Large intestine (tissue), 3 donors: ENCODE data around the gene RYR1. TPM values are rescaled to one million over a fixed set of nuclear protein-coding genes. Genes with fewer than 3 reads are reported as not detected.

Experiments used
- DNase-seq, 2 donors: peaks; one replicate each; pipeline versions ENCODE4 v3.0.0 to v3.0.0-alpha.2; 2013
- H3K27ac ChIP-seq: one replicate; pipeline ENCODE4 v1.5.1; 2013; ENCODE audit warnings: low read length
- H3K27me3 ChIP-seq: 2 replicates; pipeline ENCODE4 v1.6.1; 2013; ENCODE audit warnings: low read length; ENCODE audit not compliant: control insufficient read depth, insufficient read depth
- H3K36me3 ChIP-seq: 2 replicates; pipeline ENCODE4 v1.6.1; 2013; ENCODE audit warnings: low read length; ENCODE audit not compliant: control insufficient read depth, insufficient read depth
- H3K4me1 ChIP-seq: one replicate; pipeline ENCODE4 v1.6.1; 2013; ENCODE audit warnings: low read length; ENCODE audit not compliant: control insufficient read depth, insufficient read depth
- H3K4me3 ChIP-seq: one replicate; pipeline ENCODE4 v1.5.1; 2013; ENCODE audit warnings: low read length
- H3K9me3 ChIP-seq: one replicate; pipeline ENCODE4 v1.6.1; 2013; ENCODE audit warnings: mild to moderate bottlenecking, low read depth, low read length, moderate library complexity; ENCODE audit not compliant: control insufficient read depth
- WGBS: methylation state at CpG from one replicate; pipeline ENCODE4 v1.1.5; 2013; ENCODE audit warnings: low lambda C conversion rate; ENCODE audit not compliant: insufficient coverage; 5-methylcytosine and 5-hydroxymethylcytosine counted together
- polyA plus RNA-seq: library from polyadenylated mRNA; unstranded; fragments of 120-200 nt; gene quantifications from one replicate; pipeline ENCODE4 v1.2.1, GENCODE V29; 2013

Gene RYR1
- polyA plus RNA-seq, 1 donor, result 2.9 TPM

GRCh38 chr19:38537071-38537936 is 103.8 kb downstream of the RYR1 start:
- H3K36me3 ChIP-seq, result no peaks in the 10 kb centered on the region
- H3K27me3 ChIP-seq, result no peaks in the 10 kb centered on the region
- peaks cover 3% of the 10 kb centered on the region for H3K9me3 ChIP-seq
- no peak overlapping the region for H3K27ac ChIP-seq
- no peaks in the 10 kb centered on the region for H3K4me1 ChIP-seq
- DNase-seq, result no peak
- WGBS, result 95% methylated on average over 4 of the region's 23 CpGs
- no peak overlapping the region for H3K4me3 ChIP-seq

- no peak overlapping the region for H3K27ac ChIP-seq
- H3K36me3 ChIP-seq, result no peaks in the 10 kb centered on the region
- no peak overlapping the region for H3K4me3 ChIP-seq
- 57% methylated on average over 1 of the region's 3 CpGs for WGBS
- no peaks in the 10 kb centered on the region for H3K4me1 ChIP-seq
- no peak for DNase-seq
- no peaks in the 10 kb centered on the region for H3K27me3 ChIP-seq
- peaks cover 3% of the 10 kb centered on the region for H3K9me3 ChIP-seq
These were observed 104.9 kb downstream of the RYR1 start for GRCh38 chr19:38538386-38538785.

GRCh38 chr19:38538793-38539528 is 105.5 kb downstream of the RYR1 start:
- no peak overlapping the region for H3K27ac ChIP-seq
- H3K4me1 ChIP-seq, result no peaks in the 10 kb centered on the region
- no peak overlapping the region for H3K4me3 ChIP-seq
- no peak for DNase-seq
- 38% methylated on average over 1 of the region's 6 CpGs for WGBS
- peaks cover 3% of the 10 kb centered on the region for H3K27me3 ChIP-seq
- H3K9me3 ChIP-seq, result peaks cover 3% of the 10 kb centered on the region
- no peaks in the 10 kb centered on the region for H3K36me3 ChIP-seq

GRCh38 chr19:38539751-38540150 is 106.3 kb downstream of the RYR1 start:
- Histone ChIP-seq H3K4me1 (no peaks in the 10 kb centered on the region), H3K9me3 (peaks cover under 1% of the 10 kb centered on the region), H3K27me3 (peaks cover 3% of the 10 kb centered on the region), H3K36me3 (no peaks in the 10 kb centered on the region), H3K4me3 (no peak overlapping the region), H3K27ac (no peak overlapping the region)
- WGBS, result no CpG with 5 or more reads among the region's 1 CpG
- DNase-seq, result no peak

GRCh38 chr19:38542040-38542439 is 108.5 kb downstream of the RYR1 start:
- Histone ChIP-seq H3K36me3 (no peaks in the 10 kb centered on the region), H3K9me3 (no peaks in the 10 kb centered on the region), H3K27me3 (peaks cover 3% of the 10 kb centered on the region), H3K4me1 (no peaks in the 10 kb centered on the region), H3K27ac (no peak overlapping the region), H3K4me3 (no peak overlapping the region)
- DNase-seq, result no peak
- WGBS, result no CpG with 5 or more reads among the region's 4 CpGs

- no peaks in the 10 kb centered on the region for H3K4me1 ChIP-seq
- no peaks in the 10 kb centered on the region for H3K9me3 ChIP-seq
- H3K4me3 ChIP-seq, result no peak overlapping the region
- H3K27me3 ChIP-seq, result peaks cover 3% of the 10 kb centered on the region
- WGBS, result no CpG with 5 or more reads among the region's 19 CpGs
- no peak overlapping the region for H3K27ac ChIP-seq
- no peak for DNase-seq
- H3K36me3 ChIP-seq, result no peaks in the 10 kb centered on the region
These were observed 109.9 kb downstream of the RYR1 start for GRCh38 chr19:38543286-38543806.

- no peak overlapping the region for H3K4me3 ChIP-seq
- H3K9me3 ChIP-seq, result no peaks in the 10 kb centered on the region
These were observed 110.5 kb downstream of the RYR1 start for GRCh38 chr19:38543807-38544568.

GRCh38 chr19:38544569-38545315 is 111.3 kb downstream of the RYR1 start:
- WGBS, result no CpG with 5 or more reads among the region's 6 CpGs
- Histone ChIP-seq H3K4me1 (no peaks in the 10 kb centered on the region), H3K36me3 (no peaks in the 10 kb centered on the region), H3K4me3 (no peak overlapping the region), H3K9me3 (no peaks in the 10 kb centered on the region), H3K27ac (no peak overlapping the region), H3K27me3 (peaks cover 3% of the 10 kb centered on the region)
- DNase-seq, result no peak

More at GRCh38 chr19:38543807-38544568, 110.5 kb downstream of the RYR1 start:
- Histone ChIP-seq H3K27me3 (peaks cover 3% of the 10 kb centered on the region), H3K36me3 (no peaks in the 10 kb centered on the region), H3K27ac (no peak overlapping the region), H3K4me1 (no peaks in the 10 kb centered on the region)
- peak; percentile 42 to 55 for DNase-seq
- WGBS, result no CpG with 5 or more reads among the region's 21 CpGs

- WGBS, result no CpG with 5 or more reads among the region's 8 CpGs
- Histone ChIP-seq H3K4me3 (no peak overlapping the region), H3K27ac (no peak overlapping the region), H3K9me3 (no peaks in the 10 kb centered on the region), H3K27me3 (peaks cover 3% of the 10 kb centered on the region), H3K4me1 (no peaks in the 10 kb centered on the region), H3K36me3 (no peaks in the 10 kb centered on the region)
- no peak for DNase-seq
These were observed 112.1 kb downstream of the RYR1 start for GRCh38 chr19:38545596-38545995.
